ENCODE data around the gene TRABD2A. TPM values are rescaled to one million over a fixed set of nuclear protein-coding genes. Genes with fewer than 3 reads are reported as not detected.

Gene TRABD2A
- total RNA-seq, 1 donor from 2014 or later: 0.52 TPM

DNA sequence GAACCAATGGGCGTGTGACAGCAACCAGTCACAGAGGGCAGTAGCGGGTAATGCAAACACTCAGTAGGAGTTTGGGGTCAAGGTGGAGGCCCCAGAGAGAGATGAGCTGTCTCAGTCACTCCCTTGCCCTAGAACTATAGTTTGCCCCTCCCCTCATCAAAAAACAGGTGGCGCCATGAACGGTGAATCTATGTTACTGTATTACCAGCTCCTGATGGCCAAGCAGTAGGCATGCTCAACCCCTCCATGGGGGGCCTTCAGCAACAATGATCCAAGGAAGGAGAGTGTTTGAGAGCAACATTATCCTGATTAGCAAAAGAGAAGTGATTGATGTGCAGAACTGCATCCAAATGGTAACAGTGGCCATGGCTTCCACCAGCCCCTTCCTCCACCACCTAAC, 30.4 kb downstream of the TRABD2A start:
- no peak for DNase-seq (ENCODE audit: low spot score)

- DNase-seq (ENCODE audit: low spot score): no peak
Measured at GRCh38 chr2:84849271-84849952, 31.5 kb downstream of the TRABD2A start.

- no peak for DNase-seq (ENCODE audit: low spot score)
Measured at GRCh38 chr2:84847326-84848050, 33.4 kb downstream of the TRABD2A start.

GRCh38 chr2:84846741-84847142, 34.1 kb downstream of the TRABD2A start:
- no peak for DNase-seq (ENCODE audit: low spot score)

DNA sequence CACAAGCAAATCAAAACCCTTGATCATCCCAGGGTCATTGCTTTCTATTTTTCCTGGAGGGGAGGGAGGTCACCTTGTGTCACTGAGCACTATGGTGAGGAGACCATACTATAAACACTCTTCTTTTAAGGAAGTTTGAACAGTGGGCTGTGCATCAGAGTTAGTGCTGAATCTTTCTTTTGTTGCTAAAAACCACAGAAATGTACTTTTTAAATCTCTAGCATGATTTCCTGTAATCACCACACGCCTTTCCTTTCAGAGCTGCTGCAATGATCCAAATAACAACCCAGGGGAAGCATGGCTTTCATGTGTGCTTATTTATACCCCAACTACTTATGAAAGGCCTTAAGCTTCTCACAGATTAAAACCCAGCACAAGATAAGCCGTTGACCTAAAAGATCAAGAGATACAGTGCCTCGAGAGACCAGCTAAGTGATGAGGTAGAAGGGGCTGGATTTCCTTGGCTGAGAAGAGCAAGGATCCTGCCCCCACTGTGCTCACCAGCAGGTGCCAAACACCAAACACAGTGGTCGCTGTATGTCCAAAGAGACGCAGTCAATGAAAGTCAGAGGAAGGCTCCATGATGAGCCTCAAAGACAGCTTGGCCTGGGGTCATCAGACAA, 34.7 kb downstream of the TRABD2A start:
- no peak for DNase-seq (ENCODE audit: low spot score)

DNA sequence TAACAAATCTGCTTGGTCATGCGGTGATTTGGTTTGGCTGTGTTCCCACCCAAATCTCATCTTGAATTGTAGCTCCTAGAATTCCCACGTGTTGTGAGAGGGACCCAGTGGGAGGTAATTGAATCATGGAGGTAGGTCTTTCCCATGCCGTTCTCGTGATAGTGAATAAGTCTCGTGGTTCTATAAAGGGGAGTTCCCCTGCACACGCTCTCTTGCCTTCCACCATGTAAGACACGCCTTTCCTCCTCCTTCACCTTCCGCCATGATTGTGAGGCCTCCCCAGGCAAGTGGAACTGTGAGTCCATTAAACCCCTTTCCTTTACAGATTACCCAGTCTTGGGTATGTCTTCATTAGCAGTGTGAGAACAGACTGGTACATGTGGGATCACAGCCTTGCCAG, 36.7 kb downstream of the TRABD2A start:
- DNase-seq (ENCODE audit: low spot score): no peak

- no peak for DNase-seq (ENCODE audit: low spot score)
Measured at GRCh38 chr2:84841577-84841976, 39.3 kb downstream of the TRABD2A start.

DNA sequence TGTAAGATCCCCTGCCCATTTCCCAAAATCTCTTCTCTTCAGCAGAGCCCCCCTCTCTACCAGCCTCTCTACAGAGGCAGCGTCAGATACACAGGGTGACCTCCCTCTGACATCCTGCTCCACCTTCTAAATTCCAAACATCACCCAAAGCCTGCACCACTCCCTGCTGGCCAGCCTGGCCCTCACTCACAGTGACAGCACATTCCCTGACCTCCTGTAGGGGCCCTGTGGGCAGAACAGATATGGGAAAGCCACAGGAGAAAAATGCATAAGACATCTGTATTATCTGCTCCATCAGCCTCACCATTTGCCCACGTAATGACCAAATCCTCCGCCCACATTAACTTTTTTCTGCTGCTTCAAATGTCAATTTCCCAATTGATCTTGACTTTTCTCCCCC, 40.6 kb downstream of the TRABD2A start:
- no peak for DNase-seq (ENCODE audit: low spot score)

DNA sequence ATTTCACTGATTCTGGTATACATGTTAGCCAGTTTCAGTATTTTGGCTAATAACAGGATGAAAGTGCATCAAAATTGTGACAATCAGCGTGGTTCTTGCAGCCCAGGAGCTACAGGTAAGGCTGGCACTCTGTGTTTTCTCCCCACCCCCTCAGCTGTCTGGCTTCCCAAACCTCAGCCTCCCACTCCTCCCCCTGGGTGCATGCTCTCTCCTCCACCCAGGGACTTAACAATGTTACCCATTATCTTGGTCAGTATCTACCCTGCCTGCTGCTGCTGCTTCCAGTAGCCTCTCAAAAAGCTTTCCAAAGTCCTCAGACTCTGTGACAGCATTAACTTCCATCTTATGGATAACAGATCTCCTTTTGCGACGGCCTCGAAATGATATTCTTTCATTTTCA, 41.0 kb downstream of the TRABD2A start:
- no peak for DNase-seq (ENCODE audit: low spot score)

DNA sequence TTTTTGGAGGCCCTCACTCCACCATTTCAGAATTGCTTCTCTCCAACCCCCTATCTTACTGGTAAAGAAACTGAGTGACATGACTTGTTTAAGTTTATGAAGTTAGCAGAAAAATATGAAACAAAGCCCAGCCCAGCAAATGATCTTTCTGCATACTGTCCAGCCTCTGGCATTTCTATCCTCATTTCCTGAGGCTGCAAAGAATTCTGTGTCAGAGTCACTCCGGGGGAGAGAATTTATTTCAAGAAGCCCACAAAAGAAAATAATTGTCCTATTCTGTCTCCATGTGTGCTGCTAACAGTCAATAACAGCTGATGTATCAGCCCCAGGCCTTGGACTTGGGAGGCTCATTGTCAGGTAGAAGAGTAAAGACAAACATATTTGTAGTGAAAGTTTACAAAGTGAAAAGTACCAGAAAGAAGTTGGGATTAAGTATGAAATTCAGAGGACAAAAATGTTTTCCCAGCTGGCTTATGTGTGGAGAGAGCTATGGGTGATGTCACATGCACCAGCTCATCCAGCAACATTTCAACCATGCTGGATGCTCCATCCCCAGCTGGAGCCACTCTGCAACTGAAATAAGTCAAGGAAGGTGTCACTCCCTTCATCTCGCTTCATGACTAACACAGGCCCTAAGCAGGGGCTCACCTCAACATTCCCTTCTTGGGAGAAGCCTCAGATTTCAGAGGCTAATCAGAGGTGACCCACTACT, 42.3 kb downstream of the TRABD2A start:
- no peak for DNase-seq (ENCODE audit: low spot score)

GRCh38 chr2:84836215-84836614, 44.7 kb downstream of the TRABD2A start:
- no peak for DNase-seq (ENCODE audit: low spot score)

DNA sequence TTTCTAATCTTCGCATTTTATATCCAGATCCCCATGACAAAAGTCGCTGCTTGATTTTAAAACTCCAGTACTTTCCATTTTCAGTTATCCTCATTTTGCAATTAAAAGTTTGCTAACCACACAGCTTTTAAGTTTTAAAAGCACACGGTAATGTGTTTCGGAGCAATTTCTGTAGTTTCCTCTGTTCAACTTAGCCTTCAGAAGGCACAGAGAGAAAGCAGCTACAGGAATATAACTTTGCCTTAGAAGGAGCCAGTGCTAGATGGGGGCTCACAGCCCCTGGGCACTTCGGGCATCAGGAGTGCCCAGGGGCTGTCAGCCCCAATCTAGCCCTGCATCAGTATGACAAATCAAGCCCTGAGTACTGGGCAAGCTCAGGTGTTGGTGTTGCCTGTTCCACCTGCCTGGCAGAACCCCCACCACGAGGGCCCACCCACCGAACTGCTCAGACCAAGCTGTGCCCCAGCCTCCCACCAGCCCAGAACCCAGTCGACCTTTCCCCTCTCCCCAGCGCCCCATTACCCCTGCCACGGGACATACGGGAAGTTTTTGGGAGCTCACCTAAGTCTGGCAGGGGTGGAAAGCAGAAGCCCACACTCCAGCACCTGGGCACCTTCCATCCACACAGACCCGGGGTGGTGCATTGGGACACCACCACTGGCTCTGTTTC, 47.3 kb downstream of the TRABD2A start:
- no peak for DNase-seq (ENCODE audit: low spot score)

DNA sequence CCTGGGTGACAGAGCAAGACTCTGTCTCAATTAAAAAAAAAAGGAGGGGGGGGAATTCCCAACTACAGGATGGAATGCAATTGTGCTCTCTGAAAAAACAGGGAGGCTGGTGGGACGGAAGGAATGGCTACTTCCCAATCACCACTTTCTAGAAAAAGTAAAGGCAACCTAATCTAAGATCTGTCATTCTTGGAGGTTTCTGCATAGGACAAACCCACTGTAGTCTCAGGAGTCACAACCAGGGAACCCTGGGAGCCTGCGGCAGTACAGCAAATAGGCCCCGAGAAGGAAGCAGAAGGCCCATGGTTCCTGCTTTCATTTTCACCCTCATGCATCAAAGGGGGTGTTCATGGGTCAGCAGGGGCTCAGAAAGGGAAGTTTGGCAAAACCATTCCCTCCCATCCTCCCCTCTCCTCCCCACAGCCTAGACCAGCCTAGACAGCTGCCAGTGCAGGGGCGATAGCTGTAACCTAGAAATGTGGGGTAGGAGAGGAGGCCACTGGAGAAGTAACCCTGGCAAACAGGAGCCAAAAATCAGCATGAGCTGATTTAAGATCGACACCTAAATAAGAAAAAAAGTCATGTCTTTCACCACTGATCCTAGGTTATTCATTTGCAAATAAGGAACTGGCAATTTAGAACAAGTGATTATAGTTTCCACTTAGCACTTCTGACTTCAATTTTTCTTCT, 48.0 kb downstream of the TRABD2A start:
- DNase-seq (ENCODE audit: low spot score): peak; percentile 26

- DNase-seq (ENCODE audit: low spot score): no peak
Measured at GRCh38 chr2:84830758-84831500, 50.0 kb downstream of the TRABD2A start.

DNA sequence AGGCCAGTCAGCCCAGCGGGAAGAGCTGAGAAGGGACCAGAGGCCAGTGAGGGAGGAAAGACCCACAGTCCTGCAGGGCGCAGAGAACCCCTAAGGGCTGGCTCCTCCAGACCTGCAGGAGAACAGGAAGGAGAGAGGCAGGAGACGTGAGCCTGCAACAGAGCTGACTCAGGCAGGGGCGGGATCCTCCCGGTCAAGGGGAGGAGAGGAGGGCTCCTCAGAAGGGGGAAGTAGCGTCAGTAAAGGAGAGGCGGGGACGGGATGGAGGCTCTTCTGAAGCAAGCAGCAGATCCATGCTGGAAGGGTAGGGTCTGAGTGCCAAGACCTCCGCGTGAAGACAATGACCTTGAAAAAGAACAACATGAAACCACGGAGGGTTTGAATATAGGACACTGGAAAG, 50.8 kb downstream of the TRABD2A start:
- DNase-seq (ENCODE audit: low spot score): no peak

- no peak for DNase-seq (ENCODE audit: low spot score)
Measured at GRCh38 chr2:84829693-84830092, 51.2 kb downstream of the TRABD2A start.

- DNase-seq (ENCODE audit: low spot score): no peak
Measured at GRCh38 chr2:84827978-84828575, 52.8 kb downstream of the TRABD2A start.

GRCh38 chr2:84823788-84824187, 57.1 kb downstream of the TRABD2A start:
- DNase-seq (ENCODE audit: low spot score): no peak

- DNase-seq (ENCODE audit: low spot score): no peak
Measured at GRCh38 chr2:84823229-84823628, 57.7 kb downstream of the TRABD2A start.

DNA sequence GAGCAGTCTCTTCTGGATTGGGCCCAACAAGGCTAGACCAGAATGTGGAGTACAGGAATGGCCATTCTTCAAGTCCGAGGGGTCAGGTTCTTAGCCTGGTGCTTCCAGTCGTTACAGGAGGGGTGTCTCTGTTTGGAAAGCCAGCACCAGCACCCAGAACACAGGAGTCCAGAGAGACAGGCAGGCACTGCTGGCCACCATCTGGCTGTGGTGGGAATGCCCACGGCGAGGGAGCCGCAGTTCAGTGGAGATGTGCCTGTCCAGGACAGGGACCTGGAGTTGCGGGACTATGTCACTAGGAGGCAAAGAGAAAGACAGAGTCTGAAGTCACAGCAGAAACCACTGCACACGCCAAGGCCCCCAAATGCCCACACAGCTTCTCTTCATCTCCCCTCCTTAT, 59.1 kb downstream of the TRABD2A start:
- DNase-seq (ENCODE audit: low spot score): no peak

All from mucosa of gallbladder (tissue), 1 donor.